Endothelial cell of umbilical vein (primary cell): Measurements from ENCODE around the gene EHD2. TPM values are rescaled to one million over a fixed set of nuclear protein-coding genes. Genes with fewer than 3 reads are reported as not detected.

Source experiments
- BruUV-seq: library from RNA; stranded (reverse); fragments of 400-500 nt; replicated peaks from 2 replicates; lab custom pipeline; 2021; lab: Mats Ljungman, UMichigan
- CTCF ChIA-PET: fragments of 300-600, 350-600 bp; sonication (Branson Sonifier 250); formaldehyde crosslinking; loops from one replicate; lab custom pipeline; 2021; ENCODE audit warnings: antibody characterized with exemption, inconsistent platforms; lab: Charles Lee
- POLR2A ChIA-PET: fragments of 300-600, 350-600 bp; sonication (Branson Sonifier 250); formaldehyde crosslinking; loops from one replicate; lab custom pipeline; 2021; ENCODE audit warnings: antibody characterized with exemption, inconsistent platforms; lab: Charles Lee
- DNase-seq: peaks from one replicate; pipeline ENCODE4 v3.0.0-alpha.2; 2011; ENCODE audit warnings: low read depth, low spot score
- FAIRE-seq: peaks from 2 replicates; lab custom pipeline; 2011; peaks lifted over from hg19 to GRCh38; lab: Jason Lieb, UNC
- H2AFZ ChIP-seq: 2 replicates; pipeline ENCODE4 v1.6.0; 2012; ENCODE audit warnings: low read depth, low read length, control low read depth, inconsistent platforms
- H3K27ac ChIP-seq: 2 replicates; pipeline ENCODE4 v1.5.1; 2011; ENCODE audit warnings: low read depth, mild to moderate bottlenecking, control low read depth, low read length, moderate library complexity; ENCODE audit not compliant: insufficient read depth
- H3K27me3 ChIP-seq, 2 experiments: 2 replicates each; pipeline versions ENCODE4 v1.6.0 to v1.6.1; 2011; ENCODE audit warnings: low read length in 2 of 2, mixed read lengths in 1 of 2; ENCODE audit not compliant: control insufficient read depth in 2 of 2, insufficient read depth in 2 of 2
- H3K36me3 ChIP-seq, 2 experiments: 2 replicates in 1 of 2; 3 replicates in 1 of 2; pipeline ENCODE4 v1.5.1; 2011; ENCODE audit warnings: low read length in 2 of 2, mild to moderate bottlenecking in 1 of 2, moderate library complexity in 1 of 2; ENCODE audit not compliant: control insufficient read depth in 2 of 2, insufficient read depth in 2 of 2; ENCODE audit errors: extremely low read depth in 1 of 2
- H3K4me1 ChIP-seq: 3 replicates; pipeline ENCODE4 v1.5.1; 2011; ENCODE audit warnings: mild to moderate bottlenecking, low read length; ENCODE audit not compliant: control insufficient read depth, insufficient read depth; ENCODE audit errors: extremely low read depth
- H3K4me2 ChIP-seq: 2 replicates; pipeline ENCODE4 v1.6.1; 2011; ENCODE audit warnings: low read length, control low read depth, mixed read lengths; ENCODE audit not compliant: insufficient read depth
- H3K4me3 ChIP-seq, 3 experiments: fragments of 200-600 bp in 1 of 3; sonication (generic), shearing (Covaris generic) in 1 of 3; replicated peaks in 1 of 3; 2 replicates each; pipeline ENCODE4 v1.5.1; 2011 to 2016; ENCODE audit warnings: control low read depth in 3 of 3, low read length in 3 of 3, mild to moderate bottlenecking in 2 of 3, inconsistent platforms in 1 of 3, low read depth in 1 of 3, moderate library complexity in 1 of 3; ENCODE audit not compliant: insufficient read depth in 1 of 3
- H3K79me2 ChIP-seq: 2 replicates; pipeline ENCODE4 v1.6.0; 2012; ENCODE audit warnings: low read length, inconsistent platforms; ENCODE audit not compliant: control insufficient read depth, insufficient read depth
- H3K9ac ChIP-seq: replicated peaks from 2 replicates; pipeline ENCODE3; 2011; ENCODE audit warnings: low read length, control low read depth; ENCODE audit not compliant: insufficient read depth; ENCODE audit errors: extremely low read depth
- H3K9me1 ChIP-seq: replicated peaks from 3 replicates; pipeline ENCODE4 v1.6.0; 2011; ENCODE audit warnings: mild to moderate bottlenecking, low read length; ENCODE audit not compliant: control insufficient read depth, insufficient read depth; ENCODE audit errors: extremely low read depth
- H3K9me3 ChIP-seq: replicated peaks from 2 replicates; pipeline ENCODE4 v1.5.1; 2012; ENCODE audit warnings: low read length, inconsistent platforms; ENCODE audit not compliant: control insufficient read depth, insufficient read depth
- H4K20me1 ChIP-seq: replicated peaks from 2 replicates; pipeline ENCODE3; 2011; ENCODE audit warnings: mild to moderate bottlenecking, low read length; ENCODE audit not compliant: control insufficient read depth, insufficient read depth; ENCODE audit errors: extremely low read depth
- CTCF ChIP-seq, 2 donors: IDR thresholded peaks; 1 replicate in 1 of 2; 2 replicates in 1 of 2; pipeline ENCODE4 v1.5.1; 2011; ENCODE audit warnings: low read length in 2 of 2, mild to moderate bottlenecking in 2 of 2, moderate library complexity in 2 of 2, control low read depth in 1 of 2, inconsistent platforms in 1 of 2, low read depth in 1 of 2; ENCODE audit not compliant: insufficient read depth in 1 of 2; ENCODE audit errors: extremely low read depth in 1 of 2
- EZH2 ChIP-seq: IDR thresholded peaks from 2 replicates; pipeline ENCODE4 v1.6.1; 2012; ENCODE audit warnings: borderline replicate concordance, low read depth, mild to moderate bottlenecking, moderate library complexity, low read length, inconsistent platforms; ENCODE audit not compliant: severe bottlenecking
- FOS ChIP-seq: IDR thresholded peaks from 2 replicates; pipeline ENCODE4 v1.6.1; 2011; ENCODE audit warnings: mild to moderate bottlenecking, low read length, moderate library complexity, borderline replicate concordance; ENCODE audit not compliant: insufficient read depth
- GATA2 ChIP-seq: IDR thresholded peaks from 2 replicates; pipeline ENCODE4 v1.7.0; 2011; ENCODE audit warnings: low read depth, mild to moderate bottlenecking, moderate library complexity, mixed read lengths, low read length; ENCODE audit not compliant: insufficient read length, insufficient read depth
- JUN ChIP-seq: IDR thresholded peaks from 2 replicates; pipeline ENCODE4 v1.6.1; 2011; ENCODE audit warnings: borderline replicate concordance, low read depth; ENCODE audit not compliant: insufficient read length, insufficient read depth
- MAX ChIP-seq: IDR thresholded peaks from 2 replicates; pipeline ENCODE4 v1.6.1; 2011; ENCODE audit not compliant: insufficient read depth, insufficient read length
- MYC ChIP-seq: IDR thresholded peaks from one replicate; pipeline ENCODE4 v1.6.1; 2011; ENCODE audit warnings: mild to moderate bottlenecking, low read depth, low read length
- POLR2A ChIP-seq: IDR thresholded peaks from 2 replicates; pipeline ENCODE4 v1.6.1; 2012; ENCODE audit warnings: low read depth, mild to moderate bottlenecking, control low read depth, low read length
- POLR2AphosphoS5 ChIP-seq: IDR thresholded peaks from 2 replicates; pipeline ENCODE4 v1.6.1; 2012; ENCODE audit warnings: low read depth, mild to moderate bottlenecking, control low read depth, low read length, moderate library complexity; ENCODE audit not compliant: insufficient read depth
- dilution Hi-C: fragments of 300-500 bp; cut with MboI; formaldehyde crosslinking; loops from one replicate; pipeline ENCODE4 v1.15.0; 2019; ENCODE audit warnings: low sequenced_read_pairs; ENCODE audit not compliant: extremely low pct_ligation_motif_present
- intact Hi-C: fragments of 100-400 bp; cut with micrococcal nuclease; formaldehyde crosslinking; loops from one replicate; pipeline ENCODE4 v1.10.0; 2022
- polyA plus RNA-seq, 4 experiments: library from polyadenylated mRNA; depleted of rRNA in 3 of 4; stranded (reverse) in 3 of 4; unstranded in 1 of 4; fragments of >200 nt; gene quantifications; 2 replicates each; pipeline versions ENCODE4 v1.2.1 to v1.2.3, GENCODE V29; 2011 to 2012; ENCODE audit warnings: missing spikeins in 1 of 4
- total RNA-seq: library from RNA; stranded (reverse); gene quantifications from 2 replicates; pipeline ENCODE4 v1.2.3, GENCODE V29; 2021

Gene EHD2
- total and polyA plus RNA-seq, 2 donors (not counting 3 experiments of a cell fraction or from before 2014, with no cell fraction given), result 110 to 220 TPM

GRCh38 chr19:47711652-47712242, 1.5 kb upstream of the EHD2 start:
- POLR2A ChIA-PET, result no interaction called here
- no peak for FAIRE-seq

More at GRCh38 chr19:47711652-47712242, 1.5 kb upstream of the EHD2 start:
- no peaks in the 10 kb centered on the region for H3K27me3 ChIP-seq
- CTCF ChIA-PET, result interaction anchor here (0.9 to 9.7 kb wide), 8 partner anchors 7 to 275 kb away, joined by 3 to 454 read pairs (median 35); partner anchors contain the start of gene NOP53
- no peak overlapping the region for H3K27ac ChIP-seq
- H3K9ac ChIP-seq, result no peak overlapping the region
- no TSS peak for BruUV-seq
- H3K9me1 ChIP-seq, result no peaks in the 10 kb centered on the region
- H3K4me2 ChIP-seq, result no peak overlapping the region
- no peaks in the 10 kb centered on the region for H3K9me3 ChIP-seq
- H4K20me1 ChIP-seq, result no peaks in the 10 kb centered on the region
- TF ChIP-seq JUN (no peak), MAX (no peak), FOS (no peak), POLR2AphosphoS5 (no peak), MYC (no peak), POLR2A (no peak), EZH2 (no peak), GATA2 (no peak), CTCF (IDR thresholded peaks at IDR 0.05; ENCODE audit: extremely low read depth in 1 of 2, insufficient read depth in 1 of 2, low read depth in 1 of 2, low read length in 2 of 2) (no peak)
- H3K4me1 ChIP-seq, result peaks cover 6% of the 10 kb centered on the region
- H3K79me2 ChIP-seq, result peaks cover 33% of the 10 kb centered on the region
- H3K36me3 ChIP-seq, result peaks cover 0 to 4% of the 10 kb centered on the region in 2 experiments
- no peak for DNase-seq
- intact Hi-C loops (no loop called here), dilution Hi-C loops (no loop called here)
- H2AFZ ChIP-seq, result no peak overlapping the region
- no peak overlapping the region for H3K4me3 ChIP-seq
